Endothelial cell (in vitro differentiated cells): ENCODE measurements around the gene CLDN2. TPM values are rescaled to one million over a fixed set of nuclear protein-coding genes. Genes with fewer than 3 reads are reported as not detected.

Experiments
- DNase-seq: peaks from one replicate; pipeline ENCODE4 v3.0.0; 2021; ENCODE audit warnings: low spot score
- H3K27ac Mint-ChIP-seq: one replicate; pipeline ENCODE4 v1.8.0; 2021; ENCODE audit warnings: mixed read lengths, inconsistent platforms; ENCODE audit not compliant: unreplicated experiment
- H3K27me3 Mint-ChIP-seq: one replicate; pipeline ENCODE4 v1.8.0; 2021; ENCODE audit warnings: mild to moderate bottlenecking, moderate library complexity, mixed read lengths, inconsistent platforms; ENCODE audit not compliant: unreplicated experiment
- H3K36me3 Mint-ChIP-seq: one replicate; pipeline ENCODE4 v1.8.0; 2021; ENCODE audit warnings: mild to moderate bottlenecking, low read depth, mixed read lengths, inconsistent platforms; ENCODE audit not compliant: unreplicated experiment
- H3K4me1 Mint-ChIP-seq: one replicate; pipeline ENCODE4 v1.8.0; 2021; ENCODE audit warnings: mild to moderate bottlenecking, mixed read lengths, inconsistent platforms; ENCODE audit not compliant: unreplicated experiment
- H3K4me3 Mint-ChIP-seq: one replicate; pipeline ENCODE4 v1.8.0; 2021; ENCODE audit warnings: mild to moderate bottlenecking, mixed read lengths, inconsistent platforms; ENCODE audit not compliant: unreplicated experiment
- H3K9me3 Mint-ChIP-seq: one replicate; pipeline ENCODE4 v1.8.0; 2021; ENCODE audit warnings: mixed read lengths, inconsistent platforms; ENCODE audit not compliant: unreplicated experiment
- total RNA-seq: library from RNA; stranded (reverse); fragmentation: NEBNext Ultra II Directional; extraction: Animal tissue kit (Norgen Biotek cat#: 25700); gene quantifications from one replicate; pipeline ENCODE4 v1.2.1, GENCODE V29; 2021; ENCODE audit not compliant: unreplicated experiment
- TF ChIP-seq, protein P1 (sequence below): fragments of 200-600 bp; sonication (generic); IDR thresholded peaks from one replicate; pipeline ENCODE4 v1.5.0; 2021; ENCODE audit warnings: antibody characterized with exemption; ENCODE audit not compliant: unreplicated experiment

The CLDN2 gene
- total RNA-seq, 1 donor from 2014 or later = not detected

DNA sequence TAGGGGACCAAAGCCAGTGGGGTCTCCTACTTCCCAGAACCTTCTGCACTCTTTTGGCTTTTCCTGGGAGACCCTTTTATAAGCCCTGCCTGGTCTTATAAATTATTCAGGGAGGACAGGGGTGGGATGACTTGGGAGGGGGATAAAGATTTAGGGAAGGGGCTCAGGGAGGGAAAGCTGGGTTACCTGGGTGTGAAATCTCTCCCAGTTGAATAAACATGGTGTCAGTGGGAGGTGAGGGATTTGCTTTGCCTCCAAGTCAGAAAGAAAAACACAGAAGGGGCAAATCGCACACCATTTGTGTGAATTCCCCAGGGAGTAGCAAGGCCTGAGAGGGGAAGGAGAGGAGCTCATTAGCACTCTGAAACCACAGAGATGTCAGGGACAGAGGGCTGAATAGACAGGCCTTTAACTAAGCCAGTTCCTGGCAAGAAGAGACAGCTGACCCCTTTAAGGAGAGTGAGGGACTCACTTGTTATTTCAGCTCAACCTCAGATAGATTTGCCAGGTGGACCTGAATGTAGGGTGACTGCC is 16.8 kb upstream of the CLDN2 start, which contains the start of gene RIPPLY1:
TSS of gene RIPPLY1 (minus strand) at position 51 of the 534 bp plus-strand sequence. CDS start 54 bp downstream, outside the sequence.
- Mint-ChIP-seq H3K4me1 (peaks cover 7% of the 10 kb centered on the region), H3K27me3 (peaks cover 2% of the 10 kb centered on the region), H3K9me3 (no peaks in the 10 kb centered on the region), H3K4me3 (no peak within 1 kb of the TSS), H3K36me3 (no peaks in the 10 kb centered on the region), H3K27ac (no peak within 1 kb of the TSS)
- TF ChIP-seq, protein P1, sequence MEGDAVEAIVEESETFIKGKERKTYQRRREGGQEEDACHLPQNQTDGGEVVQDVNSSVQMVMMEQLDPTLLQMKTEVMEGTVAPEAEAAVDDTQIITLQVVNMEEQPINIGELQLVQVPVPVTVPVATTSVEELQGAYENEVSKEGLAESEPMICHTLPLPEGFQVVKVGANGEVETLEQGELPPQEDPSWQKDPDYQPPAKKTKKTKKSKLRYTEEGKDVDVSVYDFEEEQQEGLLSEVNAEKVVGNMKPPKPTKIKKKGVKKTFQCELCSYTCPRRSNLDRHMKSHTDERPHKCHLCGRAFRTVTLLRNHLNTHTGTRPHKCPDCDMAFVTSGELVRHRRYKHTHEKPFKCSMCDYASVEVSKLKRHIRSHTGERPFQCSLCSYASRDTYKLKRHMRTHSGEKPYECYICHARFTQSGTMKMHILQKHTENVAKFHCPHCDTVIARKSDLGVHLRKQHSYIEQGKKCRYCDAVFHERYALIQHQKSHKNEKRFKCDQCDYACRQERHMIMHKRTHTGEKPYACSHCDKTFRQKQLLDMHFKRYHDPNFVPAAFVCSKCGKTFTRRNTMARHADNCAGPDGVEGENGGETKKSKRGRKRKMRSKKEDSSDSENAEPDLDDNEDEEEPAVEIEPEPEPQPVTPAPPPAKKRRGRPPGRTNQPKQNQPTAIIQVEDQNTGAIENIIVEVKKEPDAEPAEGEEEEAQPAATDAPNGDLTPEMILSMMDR = no peak
- DNase-seq = no peak

DNA sequence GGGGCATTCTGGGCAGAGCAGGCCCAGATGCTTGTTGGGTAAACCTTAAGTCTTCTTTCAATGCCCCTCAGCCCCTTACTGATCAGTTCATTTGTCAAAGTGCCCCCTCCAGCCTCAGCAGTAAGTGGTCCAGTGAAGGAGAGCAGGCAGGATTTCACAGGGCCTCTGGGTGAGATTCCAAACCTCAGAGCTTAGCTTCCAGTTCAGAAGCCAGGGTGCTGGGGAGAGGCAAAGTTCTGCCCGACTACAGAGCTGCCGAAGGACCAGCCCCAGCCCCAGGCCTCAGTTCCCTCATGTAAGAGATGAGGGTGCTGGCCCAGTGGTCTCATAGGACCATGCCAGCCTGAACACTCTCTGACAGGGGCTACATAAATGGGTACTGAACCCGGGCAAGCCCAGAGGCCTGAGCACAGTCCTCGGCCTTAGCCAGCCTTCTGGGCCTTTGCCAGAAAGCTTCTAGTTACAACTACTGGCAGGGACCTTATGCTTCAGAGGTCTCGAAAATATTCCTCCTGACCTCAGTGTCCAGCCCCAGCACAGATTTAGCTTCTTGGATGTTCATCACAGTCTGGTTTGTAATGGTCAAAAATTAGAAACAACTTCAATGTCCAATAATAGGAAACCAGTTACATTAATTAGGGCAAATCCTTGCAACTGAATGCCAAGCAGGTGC is 16.2 kb upstream of the CLDN2 start:
- no peak for DNase-seq
- Mint-ChIP-seq H3K36me3 (no peaks in the 10 kb centered on the region), H3K9me3 (no peaks in the 10 kb centered on the region), H3K27ac (no peak overlapping the region), H3K27me3 (peaks cover 4% of the 10 kb centered on the region), H3K4me1 (peaks cover 7% of the 10 kb centered on the region), H3K4me3 (no peak overlapping the region)
- TF ChIP-seq, protein P1 = no peak

DNA sequence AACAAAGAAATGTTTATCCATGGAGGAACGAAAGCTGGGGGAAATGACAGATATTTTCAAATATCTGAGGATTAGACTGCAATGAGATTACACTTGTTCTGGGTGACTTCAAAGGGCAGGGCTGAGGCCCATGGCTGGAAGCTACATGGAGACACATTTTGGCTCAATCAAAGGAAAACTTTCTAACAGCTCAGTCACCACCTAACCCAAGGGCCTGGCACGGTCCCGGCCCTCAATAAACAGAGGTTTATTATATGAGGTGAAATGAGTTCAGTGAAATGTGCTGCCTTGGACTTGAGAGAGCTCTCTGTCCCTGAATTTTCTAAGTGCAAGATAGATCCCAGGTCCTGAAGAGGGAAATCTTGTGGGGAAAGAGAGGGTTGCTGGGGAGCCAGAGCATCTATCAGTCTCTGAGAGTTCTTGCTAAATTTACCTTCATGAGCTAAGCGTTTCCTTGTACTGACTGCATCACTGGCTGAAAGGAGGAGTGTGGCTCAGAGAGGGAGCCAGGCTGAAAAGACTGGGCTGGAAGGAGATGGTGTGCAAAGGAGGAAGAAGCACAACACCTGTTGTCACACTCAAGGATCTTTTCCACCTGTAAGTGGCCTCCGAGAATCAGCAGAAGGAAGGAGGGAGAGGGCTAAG is 15.0 kb upstream of the CLDN2 start:
- H3K9me3 Mint-ChIP-seq = no peaks in the 10 kb centered on the region
- TF ChIP-seq, protein P1 = no peak
- H3K4me1 Mint-ChIP-seq = peaks cover 7% of the 10 kb centered on the region
- no peak for DNase-seq
- peaks cover 4% of the 10 kb centered on the region for H3K27me3 Mint-ChIP-seq
- H3K36me3 Mint-ChIP-seq = no peaks in the 10 kb centered on the region
- no peak overlapping the region for H3K4me3 Mint-ChIP-seq
- no peak overlapping the region for H3K27ac Mint-ChIP-seq

DNA sequence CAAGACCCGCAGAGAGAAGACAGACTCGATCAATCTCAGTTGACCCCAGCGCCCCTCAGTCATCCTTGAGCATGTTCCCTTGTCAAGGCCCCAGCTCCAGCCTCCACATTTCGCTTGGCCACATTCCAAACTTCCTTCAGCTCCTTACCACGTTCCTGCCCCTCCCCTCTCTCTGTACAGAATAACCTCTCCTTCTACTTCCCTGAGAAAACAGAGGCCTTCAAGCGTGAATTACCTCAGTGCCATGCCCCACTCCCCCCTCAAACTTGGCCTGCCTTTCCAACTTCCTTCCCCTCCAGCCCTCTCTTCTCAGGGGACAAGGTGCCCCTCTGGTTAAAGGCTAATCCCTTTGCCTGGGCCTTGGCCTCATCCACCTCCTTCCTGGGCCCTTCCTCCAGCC is 13.8 kb upstream of the CLDN2 start:
- Mint-ChIP-seq H3K36me3 (no peaks in the 10 kb centered on the region), H3K4me1 (peaks cover 7% of the 10 kb centered on the region), H3K27me3 (peaks cover 3% of the 10 kb centered on the region), H3K27ac (no peak overlapping the region), H3K4me3 (no peak overlapping the region), H3K9me3 (no peaks in the 10 kb centered on the region)
- TF ChIP-seq, protein P1 = no peak
- no peak for DNase-seq

DNA sequence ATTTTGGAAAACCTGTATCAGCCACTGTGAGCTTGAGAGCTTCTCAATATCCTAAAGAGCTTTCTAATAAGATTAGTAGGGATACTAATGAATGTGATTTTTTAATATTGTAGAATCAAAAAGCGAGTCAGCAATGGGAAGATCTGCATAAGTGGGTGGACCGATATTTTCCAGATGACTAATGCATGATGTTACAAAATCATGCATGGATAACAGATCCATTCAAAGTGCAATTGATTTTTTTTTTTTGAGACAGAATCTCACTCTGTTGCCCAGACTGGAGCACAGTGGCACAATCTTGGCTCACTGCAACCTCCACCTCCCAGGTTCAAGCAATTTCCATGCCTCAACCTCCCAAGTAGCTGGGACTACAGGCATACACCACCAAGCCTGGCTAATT is 7.3 kb upstream of the CLDN2 start:
- Mint-ChIP-seq H3K4me3 (no peak overlapping the region), H3K27ac (no peak overlapping the region), H3K9me3 (no peaks in the 10 kb centered on the region), H3K27me3 (peaks cover 4% of the 10 kb centered on the region), H3K36me3 (no peaks in the 10 kb centered on the region), H3K4me1 (no peaks in the 10 kb centered on the region)
- no peak for DNase-seq
- TF ChIP-seq, protein P1 = no peak
